ENCODE data around the gene OR5B12.
"Not testable (repeated sequence)": the region's sequence is repeated elsewhere in the genome, so short reads cannot be mapped to it uniquely, and the experiment has no call there.

The OR5B12 gene

DNA sequence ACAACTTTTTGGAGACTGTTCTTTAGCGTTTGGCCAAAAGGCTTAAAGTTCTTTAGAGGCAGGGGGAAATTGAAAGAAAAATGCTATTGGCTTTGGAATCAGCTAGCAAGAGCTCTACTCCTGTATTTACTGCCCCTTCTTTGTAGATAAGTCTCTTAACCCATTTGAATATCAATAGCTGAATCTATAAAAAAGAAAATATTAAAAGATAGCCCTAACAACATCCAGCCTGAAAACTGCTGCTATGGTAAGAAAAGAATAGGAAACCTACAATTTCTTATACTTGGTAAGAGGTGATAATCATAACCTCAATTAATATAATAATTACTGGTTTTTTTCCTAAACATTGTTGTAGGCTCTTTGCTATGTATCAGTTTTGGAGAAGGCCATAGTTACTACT, at the start of gene OR5B12:
Gene OR5B12, minus strand, starts transcription at position 101 of the 400 bp plus-strand sequence. CDS start 2,085 bp downstream, outside the sequence.
- DNase-seq = no peak

- DNase-seq = no peak
Observed at GRCh38 chr11:58490827-58491226, 48.8 kb upstream of the OR5B12 start.

GRCh38 chr11:58487170-58487569, 45.1 kb upstream of the OR5B12 start:
- DNase-seq = no peak

DNA sequence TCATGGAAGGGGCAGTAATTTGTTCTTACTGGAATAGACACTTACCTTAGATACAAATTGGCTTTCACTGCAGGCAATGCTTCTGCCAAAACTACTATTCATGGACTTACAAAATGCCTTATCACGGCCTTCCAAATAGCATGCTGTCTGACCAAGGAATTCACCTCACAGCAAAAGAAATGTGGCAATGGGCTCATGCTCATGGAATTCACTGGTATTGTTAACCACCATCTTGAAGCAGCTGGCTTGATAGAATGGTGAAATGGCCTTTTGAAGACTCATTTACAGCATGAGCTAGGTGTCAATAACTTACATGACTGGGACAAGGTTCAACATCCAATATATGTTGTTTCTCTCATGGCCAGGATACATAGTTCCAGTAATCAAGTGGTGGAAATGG, 43.9 kb upstream of the OR5B12 start:
- DNase-seq = no peak

DNA sequence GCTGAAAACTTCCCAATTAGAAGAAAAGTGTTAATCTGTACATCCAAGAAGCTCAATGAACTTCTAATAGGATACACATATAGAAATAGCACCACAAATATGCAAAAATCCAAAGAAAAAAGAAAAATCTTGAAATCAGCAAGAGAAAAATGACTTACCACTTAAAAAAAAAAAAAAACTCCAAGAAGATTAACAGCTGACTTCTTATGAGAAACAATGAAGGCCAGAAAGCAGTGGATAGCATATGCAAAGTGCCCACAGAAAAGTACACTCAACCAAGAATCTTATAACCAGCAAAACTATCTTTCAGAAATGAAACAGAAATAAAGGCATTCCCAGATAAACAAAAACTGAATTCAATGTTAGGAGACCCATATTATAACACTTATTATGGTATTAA, 29.9 kb upstream of the OR5B12 start:
- DNase-seq = no peak

DNA sequence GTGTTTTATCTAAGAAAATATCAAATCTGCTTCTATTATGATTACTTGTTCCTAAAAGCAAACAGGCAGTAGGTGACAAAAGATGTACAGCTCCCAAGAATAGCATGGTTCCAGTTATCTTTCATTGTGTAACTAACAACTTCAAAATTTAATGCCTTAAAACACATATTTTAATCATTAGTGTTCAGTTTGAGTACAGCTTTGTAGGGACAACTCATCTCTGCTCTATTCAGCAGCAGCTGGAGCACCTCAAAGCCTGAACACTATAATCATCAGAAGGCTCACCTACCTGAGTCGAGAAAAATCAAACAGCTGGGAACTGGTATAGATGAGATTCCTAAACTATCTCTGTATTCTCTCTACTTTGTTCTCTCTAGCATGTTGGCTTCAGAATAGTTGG, 24.3 kb upstream of the OR5B12 start:
- no peak for DNase-seq

DNA sequence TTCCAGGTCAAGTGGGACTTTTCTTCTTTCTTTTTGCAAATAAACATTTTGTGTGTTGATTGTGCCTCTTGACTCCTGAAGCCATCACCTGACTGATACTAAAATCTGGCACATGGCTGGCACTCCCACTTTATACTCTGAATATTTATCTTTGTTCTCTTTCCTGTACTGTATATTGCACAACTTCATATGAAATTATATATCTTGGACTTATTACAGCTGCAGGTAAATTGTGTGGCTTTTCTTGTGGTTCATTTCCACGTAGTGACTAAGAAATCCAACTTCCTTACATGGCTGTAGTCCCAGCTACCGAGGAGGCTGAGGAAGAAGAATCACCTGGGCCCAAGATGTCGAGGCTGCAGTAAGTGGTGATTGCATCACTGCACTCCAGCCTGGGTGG, 23.7 kb upstream of the OR5B12 start:
- no peak for DNase-seq

DNA sequence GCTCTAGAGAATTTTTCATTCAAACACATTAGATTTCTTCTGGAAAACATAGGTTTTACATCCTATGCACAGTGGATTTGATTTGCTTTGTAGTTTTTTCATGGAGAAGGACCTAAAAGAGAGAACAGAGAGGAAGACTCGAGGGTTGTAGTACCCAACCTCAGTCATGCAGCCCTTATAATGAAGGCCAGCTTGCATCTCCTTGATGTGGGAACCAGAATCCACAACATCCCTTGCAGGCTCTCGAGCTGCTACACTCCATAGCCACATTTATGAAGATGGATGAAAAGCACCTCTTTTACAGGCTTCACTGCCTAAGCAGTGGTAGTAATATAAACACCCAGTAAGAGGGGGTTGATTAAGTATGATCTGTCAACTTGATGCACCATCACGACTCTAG, 9.5 kb upstream of the OR5B12 start:
- no peak for DNase-seq

- no peak for DNase-seq
Observed at GRCh38 chr11:58446294-58446693, 4.3 kb upstream of the OR5B12 start.

DNA sequence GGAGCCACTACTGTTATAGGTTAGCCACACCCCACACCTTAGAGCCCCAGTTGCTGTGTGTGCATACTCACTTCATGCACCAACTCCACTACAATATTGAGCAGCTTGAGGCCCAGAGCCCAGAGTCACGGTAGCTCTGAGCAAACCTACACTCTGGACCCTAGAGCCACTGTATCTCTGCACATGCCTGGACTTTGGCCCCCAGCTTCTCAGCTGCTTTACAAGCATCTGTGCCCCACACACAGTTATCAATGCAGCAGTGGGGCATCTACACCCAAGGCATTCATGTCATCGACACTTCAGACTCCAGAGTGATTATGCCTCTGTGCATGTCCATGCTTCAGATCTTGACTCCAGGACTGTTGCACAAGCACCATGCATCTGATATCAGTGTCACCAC, 2.3 kb upstream of the OR5B12 start:
- no peak for DNase-seq

DNA sequence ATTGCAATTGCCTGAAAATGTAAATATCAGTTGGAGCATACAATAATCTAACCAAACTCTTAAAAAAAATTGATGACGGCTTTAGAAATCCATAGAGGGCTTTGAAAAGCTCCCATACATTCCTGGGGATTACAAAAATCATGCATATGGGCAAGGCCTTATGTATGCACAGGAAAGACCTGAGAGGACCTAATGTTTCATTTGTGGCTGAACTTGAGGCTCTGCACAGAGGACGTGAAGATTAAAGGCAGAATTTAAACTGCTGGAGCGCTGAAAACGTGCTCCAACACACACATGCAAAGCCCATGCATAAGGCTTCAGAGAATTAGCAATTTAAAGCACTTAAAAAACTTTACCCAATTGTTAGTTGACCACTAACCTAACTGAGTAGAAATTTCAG, 3.5 kb downstream of the OR5B12 start:
- no peak for DNase-seq

DNA sequence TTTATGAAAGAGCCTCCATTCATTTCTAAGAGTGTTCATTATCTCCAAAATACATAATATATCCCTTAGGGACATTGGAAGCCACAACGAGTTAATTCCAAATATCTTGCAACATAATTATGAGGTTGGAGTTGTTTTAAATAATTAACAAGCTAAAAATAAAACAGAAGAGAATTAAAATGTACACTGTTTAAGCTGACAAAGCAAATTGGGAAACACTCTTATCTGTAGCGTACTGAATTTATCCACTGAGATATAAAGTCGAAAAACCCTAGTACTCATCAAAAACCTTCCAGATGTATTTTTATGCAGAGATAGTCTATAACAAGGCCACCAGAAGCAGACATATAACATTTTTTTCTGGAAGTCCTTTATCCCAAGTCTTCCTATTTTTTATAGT, 7.8 kb downstream of the OR5B12 start:
- no peak for DNase-seq

DNA sequence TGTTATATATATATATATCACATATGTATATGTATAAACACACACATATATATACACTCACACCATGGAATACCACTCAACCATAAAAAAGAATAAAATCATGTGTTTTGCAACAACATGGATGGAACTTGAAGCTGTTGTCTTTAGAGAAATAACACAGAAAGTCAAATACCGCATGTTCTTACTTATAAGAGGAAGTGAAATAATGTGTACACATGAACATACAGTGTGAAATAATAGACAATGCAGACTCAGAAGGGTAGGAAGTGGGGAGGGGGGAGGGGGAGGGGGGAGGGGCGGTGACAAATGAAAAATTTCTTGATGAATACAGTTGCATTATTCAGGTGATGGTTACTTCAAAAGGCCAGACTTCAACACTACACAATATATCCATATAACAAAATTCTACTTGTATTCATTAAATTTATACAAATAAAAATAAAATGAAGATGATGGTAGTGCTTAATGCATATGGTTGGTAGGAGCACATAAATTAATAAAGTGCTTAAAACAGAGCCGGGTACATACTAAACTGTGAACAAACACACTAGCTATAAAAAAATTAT, 8.3 kb downstream of the OR5B12 start:
- DNase-seq = no peak

DNA sequence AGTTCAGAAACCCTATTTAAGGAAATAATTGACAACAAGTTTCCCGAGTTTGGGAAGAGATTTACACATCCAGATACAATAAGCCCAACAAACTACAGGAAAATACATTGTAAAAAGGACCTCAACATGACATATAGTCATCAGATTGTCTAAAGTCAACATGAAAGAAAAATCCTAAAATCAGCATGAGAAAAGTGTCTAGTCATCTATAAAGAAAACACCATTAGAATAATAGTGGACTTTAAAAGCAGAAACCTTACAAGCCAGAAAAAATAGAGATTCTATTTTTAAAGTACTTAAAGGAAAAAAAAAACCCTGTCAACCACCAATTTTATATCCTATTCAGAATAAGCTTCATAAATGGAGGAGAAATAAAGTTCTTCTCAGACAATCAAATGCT, 12.8 kb downstream of the OR5B12 start:
- DNase-seq = no peak

DNA sequence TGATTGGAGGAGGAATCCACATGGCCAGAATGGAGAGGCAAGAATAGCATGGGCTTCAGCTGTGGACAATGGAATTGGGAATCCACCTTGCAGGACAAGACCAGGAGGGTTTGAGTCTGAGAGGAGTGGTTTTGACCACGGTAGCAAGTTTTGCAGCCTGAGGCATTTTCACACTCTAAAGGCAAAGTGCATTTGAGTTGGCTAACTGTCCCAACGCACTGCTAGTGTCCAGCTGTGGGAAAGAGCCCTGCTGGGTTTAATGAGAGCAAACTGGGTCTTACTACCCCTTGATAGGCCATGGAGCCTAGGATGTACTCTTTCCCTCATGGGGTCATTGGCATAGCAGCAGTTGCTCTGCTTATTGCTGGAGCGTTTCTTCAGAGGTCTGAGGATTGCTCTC, 14.0 kb downstream of the OR5B12 start, which contains the start of gene OR5B2:
Gene OR5B2, minus strand, starts transcription at position 101 of the 400 bp plus-strand sequence. CDS start 4,860 bp downstream, outside the sequence.
- DNase-seq = no peak

DNA sequence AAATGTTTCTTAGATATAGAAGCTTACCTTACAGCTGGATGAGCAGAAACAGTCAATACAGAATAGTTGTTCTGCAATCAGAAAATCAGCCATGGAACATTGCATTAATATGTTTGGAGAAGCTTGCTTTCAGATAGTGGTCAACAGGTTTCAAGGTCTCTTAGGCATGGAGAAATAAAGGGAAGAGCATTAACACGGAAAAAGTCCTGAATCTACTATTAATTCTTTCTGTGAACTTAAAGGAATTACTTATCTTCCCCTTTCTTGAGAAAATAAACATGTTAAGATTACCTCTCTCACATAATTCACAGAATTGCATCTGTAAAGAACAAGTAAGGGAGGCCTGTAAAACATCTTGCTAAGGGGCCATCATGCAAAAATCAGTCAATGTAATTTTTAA, 35.3 kb downstream of the OR5B12 start, which contains the start of gene OR5B3:
Gene OR5B3, minus strand, starts transcription at position 101 of the 400 bp plus-strand sequence. CDS start 3,465 bp downstream, outside the sequence.
- DNase-seq = no peak

GRCh38 chr11:58399622-58400021, 42.4 kb downstream of the OR5B12 start:
- DNase-seq = not testable (repeated sequence)

DNA sequence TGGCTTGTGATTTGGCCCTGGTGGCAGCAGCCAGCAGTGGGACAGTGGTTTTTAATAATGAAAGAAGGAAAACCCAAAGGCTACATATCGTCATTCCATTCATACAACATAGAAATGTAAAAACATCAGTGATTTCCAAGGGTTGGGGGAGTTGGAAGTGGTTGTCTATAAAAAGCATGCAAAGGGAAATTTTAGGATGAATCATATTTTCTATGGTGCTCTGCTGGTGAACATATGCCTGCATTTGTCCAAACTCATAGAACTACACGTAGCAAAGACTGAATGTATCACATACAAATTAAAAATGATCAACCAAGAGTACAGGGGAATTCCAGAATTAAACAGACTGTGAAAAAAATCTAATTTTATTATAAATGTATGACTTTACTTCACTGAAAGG, 46.5 kb downstream of the OR5B12 start:
- DNase-seq = no peak

DNA sequence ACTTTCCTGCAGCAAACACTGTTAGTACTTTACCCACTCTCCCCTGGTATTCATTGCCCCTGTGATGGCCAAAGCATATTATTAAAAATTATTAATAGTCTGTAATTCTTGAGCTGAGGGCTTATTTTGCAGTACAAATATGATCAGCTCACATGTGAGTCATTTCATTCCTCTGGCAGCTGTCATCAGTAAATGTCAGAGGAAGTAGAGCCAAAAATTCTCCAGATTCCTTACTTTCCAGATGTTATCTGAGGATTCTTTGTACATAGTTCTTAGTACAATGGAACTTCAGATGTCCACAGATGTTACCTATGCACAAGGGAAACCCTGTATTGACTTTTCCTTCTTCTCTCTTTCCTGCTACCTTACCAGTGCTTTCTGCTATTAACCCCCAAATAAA, 47.8 kb downstream of the OR5B12 start:
- no peak for DNase-seq

- no peak for DNase-seq
Observed at GRCh38 chr11:58392746-58393145, 49.3 kb downstream of the OR5B12 start.

DNA sequence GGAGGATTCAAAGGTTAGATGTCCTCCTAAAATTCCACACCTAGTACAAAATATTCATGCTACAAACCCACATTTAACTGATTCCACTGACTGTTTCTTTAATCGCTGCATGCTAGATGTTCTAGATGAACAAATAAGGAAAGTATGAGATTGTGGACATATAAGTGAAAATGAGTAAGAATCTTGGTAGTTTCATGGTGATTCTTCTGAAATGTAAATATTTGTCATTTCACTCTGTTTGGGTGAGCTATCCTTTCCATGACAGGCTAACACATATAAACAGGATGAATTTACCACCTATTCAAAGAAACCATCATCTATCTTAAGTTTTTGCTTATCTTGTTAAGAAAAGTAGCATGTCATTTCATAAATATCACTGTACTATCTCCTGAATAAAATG, 50.2 kb downstream of the OR5B12 start:
- DNase-seq = no peak

DNA sequence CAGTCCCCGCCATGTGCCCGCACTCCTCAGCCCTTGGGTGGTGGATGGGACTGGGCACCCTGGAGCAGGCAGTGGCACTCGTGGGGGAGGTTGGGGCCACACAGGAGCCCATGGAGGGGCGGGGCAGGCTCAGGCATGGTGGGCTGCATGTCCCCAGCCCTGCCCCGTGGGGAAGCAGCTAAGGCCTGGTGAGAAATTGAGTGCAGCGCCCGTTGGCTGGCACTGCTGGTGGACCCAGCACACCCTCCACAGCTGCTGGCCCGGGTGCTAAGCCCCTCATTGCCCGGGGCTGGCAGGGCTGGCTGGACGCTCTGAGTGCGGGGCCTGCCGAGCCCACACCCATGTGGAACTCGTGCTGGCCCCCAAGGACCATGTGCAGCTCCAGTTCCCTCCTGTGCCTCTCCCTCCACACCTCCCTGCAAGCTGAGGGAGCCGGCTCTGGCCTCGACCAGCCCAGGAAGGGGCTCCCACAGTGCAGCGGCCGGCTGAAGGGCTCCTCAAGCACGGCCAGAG, 51.4 kb downstream of the OR5B12 start:
- DNase-seq = no peak
